NK-92 (cell line): ENCODE data around the gene PITPNM3.
"Not testable (repeated sequence)": the region's sequence is repeated elsewhere in the genome, so short reads cannot be mapped to it uniquely, and the experiment has no call there.

Experiments used
- DNase-seq: peaks from one replicate; lab custom pipeline; 2025; ENCODE audit not compliant: unreplicated experiment; lab: John Stamatoyannopoulos, UW

The PITPNM3 gene

GRCh38 chr17:6482796-6483195 lies 73.6 kb downstream of the PITPNM3 start:
- DNase-seq: not testable (repeated sequence)

GRCh38 chr17:6482105-6482455 lies 74.3 kb downstream of the PITPNM3 start:
- no peak for DNase-seq

GRCh38 chr17:6480303-6480675 lies 76.1 kb downstream of the PITPNM3 start:
- no peak for DNase-seq

GRCh38 chr17:6479622-6480302 lies 76.6 kb downstream of the PITPNM3 start:
- no peak for DNase-seq

GRCh38 chr17:6478486-6478885 lies 77.9 kb downstream of the PITPNM3 start:
- no peak for DNase-seq

GRCh38 chr17:6477831-6478383 lies 78.4 kb downstream of the PITPNM3 start:
- no peak for DNase-seq

- DNase-seq: no peak
Observed at GRCh38 chr17:6476810-6477179, 79.6 kb downstream of the PITPNM3 start.

- no peak for DNase-seq
Observed at GRCh38 chr17:6476076-6476809, 80.1 kb downstream of the PITPNM3 start.

- no peak for DNase-seq
Observed at GRCh38 chr17:6475411-6475810, 80.9 kb downstream of the PITPNM3 start.

- no peak for DNase-seq
Observed at GRCh38 chr17:6474906-6475305, 81.4 kb downstream of the PITPNM3 start.

- DNase-seq: no peak
Observed at GRCh38 chr17:6474376-6474775, 82.0 kb downstream of the PITPNM3 start.

- DNase-seq: no peak
Observed at GRCh38 chr17:6473128-6473767, 83.1 kb downstream of the PITPNM3 start.

DNA sequence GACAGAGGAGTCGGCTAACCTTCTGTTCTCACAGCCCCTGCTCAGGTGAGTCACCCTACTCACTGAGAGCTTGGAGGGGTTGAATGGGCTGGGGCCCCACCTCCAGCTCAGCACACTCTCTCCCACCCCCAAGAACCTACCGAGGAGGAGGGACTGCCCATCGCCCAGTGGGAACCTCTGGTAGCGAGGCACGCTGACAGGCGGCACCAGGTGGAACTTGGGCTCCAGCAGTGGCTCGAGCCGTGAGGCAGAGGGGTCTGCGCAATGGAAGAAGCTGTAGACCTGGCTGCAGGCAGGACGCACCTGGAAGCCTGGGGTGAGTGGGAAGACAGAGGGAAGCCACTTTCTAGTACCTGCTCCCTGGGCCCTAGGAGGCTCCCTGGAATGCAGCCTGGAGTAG lies 83.8 kb downstream of the PITPNM3 start:
- no peak for DNase-seq

DNA sequence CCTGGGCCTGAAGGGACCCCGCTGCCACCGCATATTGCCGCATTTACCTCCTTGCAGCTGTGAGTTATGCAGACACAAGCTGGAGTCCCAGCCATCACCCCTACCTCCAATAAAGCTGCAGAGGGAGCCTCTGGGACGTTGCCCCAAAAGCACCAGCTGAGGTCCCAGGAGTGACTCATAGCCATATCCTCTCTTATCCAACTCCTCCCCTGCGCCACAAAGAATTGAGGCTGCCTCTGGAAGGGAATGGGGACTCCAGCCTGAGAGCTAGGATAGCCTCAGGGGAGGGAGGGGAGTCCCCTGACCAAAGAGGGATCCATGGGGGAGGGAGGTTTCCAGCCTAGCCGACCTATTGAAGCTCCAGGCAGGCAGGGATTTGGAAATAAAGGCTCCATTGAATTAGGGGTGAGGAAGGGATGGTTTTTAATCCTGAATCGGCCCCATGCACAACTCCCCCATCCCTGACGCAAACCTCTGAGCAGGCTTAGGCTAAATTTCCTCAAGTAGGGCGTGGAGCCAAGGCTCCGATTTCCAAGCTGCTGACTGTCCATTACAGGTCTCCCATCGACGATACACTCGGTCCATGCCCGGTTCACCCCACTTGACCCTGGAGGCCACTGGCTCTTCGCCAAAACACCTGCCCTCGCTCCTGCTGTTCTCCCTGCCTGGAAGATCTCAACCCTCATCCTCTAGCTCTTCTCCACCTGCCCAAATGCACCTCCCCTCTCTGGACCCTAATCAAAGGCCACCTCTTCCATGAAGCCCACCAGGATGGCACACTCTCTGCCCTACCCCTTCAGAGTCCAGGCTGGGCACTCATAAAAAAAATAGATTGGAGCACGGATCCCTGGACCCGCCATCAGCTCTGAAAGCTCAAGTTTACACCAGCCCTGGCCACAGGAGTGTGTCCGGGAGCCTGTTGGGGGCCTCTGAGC lies 84.6 kb downstream of the PITPNM3 start:
- DNase-seq: no peak

GRCh38 chr17:6470751-6471521 lies 85.4 kb downstream of the PITPNM3 start:
- no peak for DNase-seq

GRCh38 chr17:6470146-6470718 lies 86.1 kb downstream of the PITPNM3 start:
- DNase-seq: no peak

GRCh38 chr17:6468051-6468790 lies 88.1 kb downstream of the PITPNM3 start:
- no peak for DNase-seq

- no peak for DNase-seq
Observed at GRCh38 chr17:6467567-6467966, 88.8 kb downstream of the PITPNM3 start.
